OCI-LY1 (cell line): ENCODE measurements around the gene SNPH.

Source experiments
- H2AFZ ChIP-seq: fragments of 200-600 bp; sonication (generic), shearing (Covaris generic); 2 replicates; pipeline ENCODE4 v1.6.0; 2014; ENCODE audit warnings: antibody characterized with exemption, mild to moderate bottlenecking, low read length
- H3F3A ChIP-seq: fragments of 200-600 bp; sonication (generic), shearing (Covaris generic); 2 replicates; pipeline ENCODE4 v1.6.0; 2014; ENCODE audit warnings: mild to moderate bottlenecking, antibody characterized with exemption, low read length, moderate library complexity; ENCODE audit not compliant: insufficient read depth
- H3K27ac ChIP-seq: fragments of 200-600 bp; sonication (generic); 2 replicates; pipeline ENCODE4 v1.5.1; 2014; ENCODE audit warnings: low read length, mixed run types, mild to moderate bottlenecking, low read depth; ENCODE audit not compliant: poor library complexity, severe bottlenecking
- H3K27me3 ChIP-seq: fragments of 200-600 bp; sonication (generic); 2 replicates; pipeline ENCODE4 v1.6.0; 2014; ENCODE audit warnings: antibody characterized with exemption, mild to moderate bottlenecking, low read length, moderate library complexity; ENCODE audit not compliant: insufficient read depth
- H3K36me3 ChIP-seq: fragments of 200-600 bp; sonication (generic); 2 replicates; pipeline ENCODE4 v1.6.1; 2014; ENCODE audit warnings: mild to moderate bottlenecking, antibody characterized with exemption, low read length, moderate library complexity, mixed read lengths; ENCODE audit not compliant: insufficient read depth
- H3K4me1 ChIP-seq: fragments of 200-600 bp; sonication (generic); 2 replicates; pipeline ENCODE4 v1.5.1; 2014; ENCODE audit warnings: mild to moderate bottlenecking, low read length, moderate library complexity; ENCODE audit not compliant: insufficient read depth, severe bottlenecking
- H3K4me2 ChIP-seq: fragments of 200-600 bp; sonication (generic), shearing (Covaris generic); 2 replicates; pipeline ENCODE4 v1.6.1; 2014; ENCODE audit warnings: low read length
- H3K4me3 ChIP-seq: fragments of 200-600 bp; sonication (generic); 2 replicates; pipeline ENCODE4 v1.5.1; 2014; ENCODE audit warnings: low read length, low read depth, mild to moderate bottlenecking, mixed read lengths; ENCODE audit not compliant: poor library complexity, severe bottlenecking
- H3K79me2 ChIP-seq: fragments of 200-600 bp; shearing (Covaris generic); 2 replicates; pipeline ENCODE4 v1.6.1; 2016; ENCODE audit warnings: mixed run types, low read length, mixed read lengths; ENCODE audit not compliant: insufficient read depth
- H3K9ac ChIP-seq: fragments of 200-600 bp; sonication (generic), shearing (Covaris generic); 2 replicates; pipeline ENCODE4 v1.6.1; 2014; ENCODE audit warnings: mild to moderate bottlenecking, low read length, mixed read lengths
- H3K9me2 ChIP-seq: fragments of 200-600 bp; sonication (generic), shearing (Covaris generic); 2 replicates; pipeline ENCODE4 v1.6.1; 2014; ENCODE audit warnings: low read depth, mild to moderate bottlenecking, low read length, mixed read lengths
- H3K9me3 ChIP-seq: fragments of 200-600 bp; shearing (Covaris generic); 2 replicates; pipeline ENCODE4 v1.6.1; 2014; ENCODE audit warnings: low read length, mixed read lengths
- H4K20me1 ChIP-seq: fragments of 200-600 bp; sonication (generic), shearing (Covaris generic); 2 replicates; pipeline ENCODE4 v1.6.0; 2016; ENCODE audit warnings: mild to moderate bottlenecking, low read length; ENCODE audit not compliant: insufficient read depth
- EZH2 ChIP-seq: fragments of 200-600 bp; sonication (generic), shearing (Covaris generic); IDR thresholded peaks from 2 replicates; pipeline ENCODE4 v1.8.0; 2017; ENCODE audit warnings: borderline replicate concordance, mixed run types, mild to moderate bottlenecking, antibody characterized with exemption, low read length, moderate library complexity, mixed read lengths
- TF ChIP-seq, protein P1 (sequence below): fragments of 200-600 bp; sonication (generic), shearing (Covaris generic); IDR thresholded peaks from 2 replicates; pipeline ENCODE4 v1.5.1; 2017; ENCODE audit warnings: mild to moderate bottlenecking, antibody characterized with exemption, low read length, moderate library complexity, mixed read lengths

SNPH gene

GRCh38 chr20:1335961-1336698, 70.0 kb downstream of the SNPH start:
- H3K9ac ChIP-seq = no peak overlapping the region
- no peaks in the 10 kb centered on the region for H3K79me2 ChIP-seq
- no peaks in the 10 kb centered on the region for H3K9me3 ChIP-seq
- no peaks in the 10 kb centered on the region for H3K9me2 ChIP-seq
- H3K4me1 ChIP-seq = peaks cover 13% of the 10 kb centered on the region
- H3K36me3 ChIP-seq = peaks cover 38% of the 10 kb centered on the region
- no peak overlapping the region for H3K4me2 ChIP-seq
- H3K27ac ChIP-seq = no peak overlapping the region
- no peak for TF ChIP-seq EZH2
- TF ChIP-seq, protein P1, sequence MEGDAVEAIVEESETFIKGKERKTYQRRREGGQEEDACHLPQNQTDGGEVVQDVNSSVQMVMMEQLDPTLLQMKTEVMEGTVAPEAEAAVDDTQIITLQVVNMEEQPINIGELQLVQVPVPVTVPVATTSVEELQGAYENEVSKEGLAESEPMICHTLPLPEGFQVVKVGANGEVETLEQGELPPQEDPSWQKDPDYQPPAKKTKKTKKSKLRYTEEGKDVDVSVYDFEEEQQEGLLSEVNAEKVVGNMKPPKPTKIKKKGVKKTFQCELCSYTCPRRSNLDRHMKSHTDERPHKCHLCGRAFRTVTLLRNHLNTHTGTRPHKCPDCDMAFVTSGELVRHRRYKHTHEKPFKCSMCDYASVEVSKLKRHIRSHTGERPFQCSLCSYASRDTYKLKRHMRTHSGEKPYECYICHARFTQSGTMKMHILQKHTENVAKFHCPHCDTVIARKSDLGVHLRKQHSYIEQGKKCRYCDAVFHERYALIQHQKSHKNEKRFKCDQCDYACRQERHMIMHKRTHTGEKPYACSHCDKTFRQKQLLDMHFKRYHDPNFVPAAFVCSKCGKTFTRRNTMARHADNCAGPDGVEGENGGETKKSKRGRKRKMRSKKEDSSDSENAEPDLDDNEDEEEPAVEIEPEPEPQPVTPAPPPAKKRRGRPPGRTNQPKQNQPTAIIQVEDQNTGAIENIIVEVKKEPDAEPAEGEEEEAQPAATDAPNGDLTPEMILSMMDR = no peak
- H3K4me3 ChIP-seq = no peak overlapping the region
- H3F3A ChIP-seq = no peaks in the 10 kb centered on the region
- H3K27me3 ChIP-seq = no peaks in the 10 kb centered on the region
- H4K20me1 ChIP-seq = no peaks in the 10 kb centered on the region
- no peak overlapping the region for H2AFZ ChIP-seq

GRCh38 chr20:1336699-1337367, 70.7 kb downstream of the SNPH start:
- H3K36me3 ChIP-seq = peaks cover 32% of the 10 kb centered on the region
- no peaks in the 10 kb centered on the region for H3K9me2 ChIP-seq
- no peak overlapping the region for H3K4me3 ChIP-seq
- H3K27me3 ChIP-seq = no peaks in the 10 kb centered on the region
- no peak overlapping the region for H2AFZ ChIP-seq
- no peaks in the 10 kb centered on the region for H4K20me1 ChIP-seq
- no peak overlapping the region for H3K4me2 ChIP-seq
- no peaks in the 10 kb centered on the region for H3K9me3 ChIP-seq
- H3K79me2 ChIP-seq = no peaks in the 10 kb centered on the region
- H3K9ac ChIP-seq = no peak overlapping the region
- no peaks in the 10 kb centered on the region for H3F3A ChIP-seq
- no peak overlapping the region for H3K27ac ChIP-seq
- H3K4me1 ChIP-seq = peaks cover 13% of the 10 kb centered on the region
- TF ChIP-seq, protein P1 = no peak
- no peak for TF ChIP-seq EZH2

DNA sequence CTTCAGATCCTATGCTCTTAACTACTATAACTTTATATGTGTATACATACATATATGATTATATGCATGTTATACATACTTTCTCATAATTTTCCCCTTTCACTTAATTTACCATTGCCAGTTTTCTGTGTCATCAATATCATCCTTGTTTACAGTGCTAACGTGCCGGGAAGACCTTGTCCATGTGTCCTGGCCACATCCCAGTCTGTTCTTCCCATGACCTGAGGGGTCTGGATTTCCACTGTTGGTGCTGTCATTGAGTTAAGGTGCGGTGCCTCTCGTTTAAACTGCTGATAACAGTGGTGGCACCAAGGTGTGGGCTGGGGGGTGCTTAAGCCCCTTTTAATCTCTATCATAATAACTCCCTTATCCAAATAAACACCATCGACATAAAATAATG, 71.3 kb downstream of the SNPH start:
- Histone ChIP-seq H3K9me3 (no peaks in the 10 kb centered on the region), H3F3A (no peaks in the 10 kb centered on the region), H3K4me1 (peaks cover 13% of the 10 kb centered on the region), H3K27ac (no peak overlapping the region), H3K4me3 (no peak overlapping the region), H3K27me3 (no peaks in the 10 kb centered on the region), H2AFZ (no peak overlapping the region), H3K36me3 (peaks cover 26% of the 10 kb centered on the region), H3K4me2 (no peak overlapping the region), H3K9ac (no peak overlapping the region), H4K20me1 (no peaks in the 10 kb centered on the region), H3K79me2 (no peaks in the 10 kb centered on the region), H3K9me2 (no peaks in the 10 kb centered on the region)
- no peak for TF ChIP-seq EZH2
- TF ChIP-seq, protein P1 = no peak
